Right ventricle myocardium inferior (tissue), 1 donor: Measurements from ENCODE around the gene ZBTB22. TPM values are rescaled to one million over a fixed set of nuclear protein-coding genes. Genes with fewer than 3 reads are reported as not detected.
"Not testable (repeated sequence)": the region's sequence is repeated elsewhere in the genome, so short reads cannot be mapped to it uniquely, and the experiment has no call there.

Source experiments
- ATAC-seq: fragments of 200-7000 bp; cut with Tn5 transposase; one replicate; pipeline ENCODE4 v1.9.1; 2020; ENCODE audit warnings: mild to moderate bottlenecking, moderate library complexity
- DNase-seq: peaks from one replicate; pipeline ENCODE4 v3.0.0; 2021; ENCODE audit errors: missing footprints
- intact Hi-C: fragments of 100-400 bp; cut with DNase I; formaldehyde crosslinking; loops from one replicate; pipeline ENCODE4 v1.11.0; 2022
- long read RNA-seq: library from polyadenylated mRNA; unstranded; transcript quantifications from one replicate; pipeline ENCODE4 v2.0.0, GENCODE V29; 2021
- total RNA-seq: library from RNA; stranded (reverse); fragmentation: NEBNext Ultra II Directional; extraction: Animal tissue kit (Norgen Biotek cat#: 25700); gene quantifications from one replicate; pipeline ENCODE4 v1.2.1, GENCODE V29; 2021
- donor health status: DM: no; HTN: yes; CAD: no; lungs with severe emphysema.

ZBTB22 gene, protein sequence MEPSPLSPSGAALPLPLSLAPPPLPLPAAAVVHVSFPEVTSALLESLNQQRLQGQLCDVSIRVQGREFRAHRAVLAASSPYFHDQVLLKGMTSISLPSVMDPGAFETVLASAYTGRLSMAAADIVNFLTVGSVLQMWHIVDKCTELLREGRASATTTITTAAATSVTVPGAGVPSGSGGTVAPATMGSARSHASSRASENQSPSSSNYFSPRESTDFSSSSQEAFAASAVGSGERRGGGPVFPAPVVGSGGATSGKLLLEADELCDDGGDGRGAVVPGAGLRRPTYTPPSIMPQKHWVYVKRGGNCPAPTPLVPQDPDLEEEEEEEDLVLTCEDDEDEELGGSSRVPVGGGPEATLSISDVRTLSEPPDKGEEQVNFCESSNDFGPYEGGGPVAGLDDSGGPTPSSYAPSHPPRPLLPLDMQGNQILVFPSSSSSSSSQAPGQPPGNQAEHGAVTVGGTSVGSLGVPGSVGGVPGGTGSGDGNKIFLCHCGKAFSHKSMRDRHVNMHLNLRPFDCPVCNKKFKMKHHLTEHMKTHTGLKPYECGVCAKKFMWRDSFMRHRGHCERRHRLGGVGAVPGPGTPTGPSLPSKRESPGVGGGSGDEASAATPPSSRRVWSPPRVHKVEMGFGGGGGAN
- 10.8 TPM for total RNA-seq
- long read RNA-seq, transcript ZBTB22-208 (2 exons, 2,651 nt) = major isoform, 17 of 24 reads
- long read RNA-seq, partial matches to known transcripts = 7 of 24 reads
- long read RNA-seq, other reads (novel, unspliced or antisense) = 0 of 24 reads

DNA sequence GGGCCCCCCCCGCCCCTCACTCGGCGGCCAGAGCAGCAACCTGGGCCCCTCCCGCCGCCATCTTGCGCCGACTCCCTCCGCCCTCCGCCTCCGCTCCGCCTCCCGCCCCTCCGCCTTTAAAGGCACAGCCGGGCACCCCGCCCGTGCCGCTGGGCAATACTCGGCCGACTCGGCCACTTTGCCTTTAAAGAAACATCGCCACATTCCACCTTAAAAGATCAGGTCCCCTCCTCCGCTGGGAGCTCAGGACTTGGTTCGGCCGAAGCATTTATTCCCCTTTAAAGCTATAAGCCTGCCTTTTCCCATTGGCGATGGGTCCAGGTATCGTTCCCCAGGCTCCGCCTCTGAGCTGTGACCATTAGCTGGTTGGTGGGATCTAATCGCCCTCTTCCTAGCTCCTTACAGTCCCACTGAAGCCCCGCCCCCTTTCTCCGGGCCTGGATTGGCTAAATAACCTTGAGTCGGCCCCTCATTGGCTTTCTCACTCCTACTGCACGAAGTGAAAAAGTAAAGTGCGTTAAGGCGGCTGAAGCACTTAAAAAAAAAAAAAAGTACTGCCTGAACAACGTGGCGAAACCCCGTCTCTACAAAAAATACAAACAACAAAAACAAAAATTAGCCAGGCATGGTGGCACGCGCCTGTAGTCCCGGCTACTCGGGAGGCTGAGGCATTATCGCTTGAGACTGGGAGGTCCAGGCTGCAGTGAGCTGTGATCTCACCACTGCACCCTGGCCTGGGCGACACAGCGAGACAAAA, at the start of gene ZBTB22:
Gene ZBTB22 (minus strand): TSS at position 76 of the 757 bp plus-strand sequence. CDS start 828 bp downstream, outside the sequence.
- DNase-seq (peak; percentile 100), ATAC-seq (peak; percentile 82)
- intact Hi-C loops = loop anchor here (1.0 to 2.0 kb wide), 2 partner anchors 45 to 92 kb away; partner anchors contain the start of gene RPS18

DNA sequence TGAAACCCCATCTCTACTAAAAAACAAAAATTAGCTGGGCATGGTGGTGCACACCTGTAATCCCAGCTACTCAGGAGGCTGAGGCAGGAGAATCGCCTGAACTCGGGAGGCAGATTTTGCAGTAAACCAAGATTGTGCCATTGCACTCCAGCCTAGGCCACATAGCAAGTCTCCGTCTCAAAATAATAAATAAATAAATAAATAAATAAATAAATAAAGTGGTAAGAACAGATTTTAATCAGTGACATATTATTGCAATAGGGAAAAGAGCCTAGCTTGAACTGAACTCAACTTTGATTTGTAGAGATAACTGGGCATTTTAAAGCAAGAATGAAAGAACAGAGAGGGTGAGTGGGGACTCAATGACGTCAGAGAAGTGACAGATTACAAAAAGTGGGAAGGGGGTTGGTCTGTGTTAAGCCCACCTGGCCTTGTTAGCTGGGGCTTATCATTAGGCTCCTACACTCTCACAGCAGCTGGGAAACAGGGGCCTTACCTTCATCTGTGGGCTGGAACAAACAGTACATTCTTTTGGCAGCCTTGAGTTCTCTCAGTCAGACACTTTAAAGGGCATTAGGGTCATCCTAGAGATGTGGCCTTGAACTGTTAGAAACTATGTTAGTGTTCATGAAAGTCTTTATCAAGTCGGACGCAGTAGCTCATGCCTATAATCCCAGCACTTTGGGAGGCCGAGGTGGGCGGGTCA, 49.6 kb upstream of the ZBTB22 start:
- DNase-seq (no peak), ATAC-seq (no peak)
- intact Hi-C loops = no loop called here

DNA sequence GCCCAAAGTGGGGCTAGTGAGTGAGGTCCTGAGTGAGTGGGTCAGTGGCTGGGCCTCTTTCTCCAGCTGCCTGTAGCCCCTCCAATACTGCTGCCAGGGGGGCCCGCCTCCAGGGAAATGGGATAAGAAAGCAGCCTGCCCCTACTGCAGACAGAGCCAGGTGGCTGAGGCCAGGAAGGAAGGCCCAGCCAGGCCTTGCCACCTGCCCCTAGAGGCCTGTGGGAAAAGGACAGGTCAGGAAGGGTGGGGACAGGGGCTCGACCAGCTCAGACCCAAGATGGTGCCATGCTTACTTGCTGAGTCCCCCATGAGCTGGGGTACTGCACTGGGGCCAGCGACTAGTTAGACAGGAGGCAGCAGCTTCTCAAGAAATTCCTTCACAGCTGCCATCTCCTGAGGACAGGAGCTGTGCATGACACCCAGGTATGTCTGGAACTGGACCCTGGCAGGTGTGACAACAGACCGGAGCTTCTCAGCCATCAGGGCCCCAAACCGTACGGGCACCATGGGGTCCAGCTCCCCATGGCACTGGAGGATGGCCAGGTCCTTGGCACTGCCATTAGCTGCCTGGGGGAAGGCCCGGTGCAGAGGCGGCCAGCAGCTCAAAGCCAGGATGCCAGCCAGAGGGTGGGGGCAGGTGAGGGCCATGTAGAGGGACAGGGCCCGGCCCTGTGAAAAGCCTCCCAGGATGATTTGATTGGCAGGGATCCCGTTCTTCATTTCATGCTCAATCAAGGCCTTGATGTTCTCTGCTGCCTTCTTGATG, 47.8 kb upstream of the ZBTB22 start:
- intact Hi-C loops, DNase-seq, ATAC-seq: not testable (repeated sequence)

DNA sequence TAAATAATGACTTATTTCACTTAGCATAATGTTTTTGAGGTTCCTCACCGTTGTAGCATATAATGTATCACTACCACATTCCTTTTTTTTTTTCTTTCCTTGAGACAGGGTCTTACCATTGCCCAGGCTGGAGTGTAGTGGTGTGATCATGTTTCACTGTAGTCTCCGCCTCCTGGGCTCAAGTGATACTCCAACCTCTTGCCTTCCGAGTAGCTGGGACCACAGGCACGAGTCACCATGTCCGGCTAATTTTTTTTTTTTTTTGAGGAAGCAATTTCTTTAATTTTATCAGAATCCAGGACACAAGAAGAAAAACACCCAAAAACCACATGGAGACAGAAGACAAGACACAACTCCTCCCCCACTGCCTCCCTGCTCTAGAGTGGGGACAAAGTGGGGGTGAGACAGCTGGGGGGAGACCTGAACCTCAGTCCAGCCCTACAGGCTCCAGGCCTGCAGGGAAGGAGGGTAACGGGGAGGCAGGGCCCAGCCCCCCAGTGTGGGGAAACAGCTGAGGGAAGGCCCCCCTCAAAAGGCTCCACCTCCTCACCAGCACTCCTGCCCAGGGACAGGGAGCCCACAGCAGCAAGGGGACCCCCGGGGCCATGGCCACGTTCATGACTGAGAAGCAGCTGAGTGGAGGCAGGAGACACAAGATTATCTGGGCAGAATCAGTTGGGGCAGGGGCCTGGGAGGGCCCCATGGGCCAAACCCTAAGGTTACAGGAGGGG, 47.1 kb upstream of the ZBTB22 start:
- ATAC-seq, intact Hi-C loops: not testable (repeated sequence)

DNA sequence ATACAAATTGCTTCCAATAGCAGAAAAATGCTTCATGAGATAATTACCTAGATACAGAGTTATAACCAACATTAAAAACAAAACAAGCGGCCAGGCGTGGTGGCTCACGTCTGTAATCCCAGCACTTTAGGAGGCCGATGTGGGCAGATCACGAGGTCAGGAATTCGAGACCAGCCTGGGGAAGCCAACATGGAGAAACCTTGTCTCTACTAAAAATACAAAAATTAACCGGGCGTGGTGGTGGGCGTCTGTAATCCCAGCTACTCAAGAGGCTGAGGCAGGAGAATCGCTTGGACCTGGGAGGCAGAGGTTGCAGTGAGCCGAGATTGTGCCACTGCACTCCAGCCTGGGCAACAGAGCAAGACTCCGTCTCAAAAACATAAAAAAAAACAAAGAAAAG, 45.9 kb upstream of the ZBTB22 start:
- intact Hi-C loops, ATAC-seq, DNase-seq: not testable (repeated sequence)

More for the DNA sequence above, 47.1 kb upstream of the ZBTB22 start:
- not testable (repeated sequence) for DNase-seq

DNA sequence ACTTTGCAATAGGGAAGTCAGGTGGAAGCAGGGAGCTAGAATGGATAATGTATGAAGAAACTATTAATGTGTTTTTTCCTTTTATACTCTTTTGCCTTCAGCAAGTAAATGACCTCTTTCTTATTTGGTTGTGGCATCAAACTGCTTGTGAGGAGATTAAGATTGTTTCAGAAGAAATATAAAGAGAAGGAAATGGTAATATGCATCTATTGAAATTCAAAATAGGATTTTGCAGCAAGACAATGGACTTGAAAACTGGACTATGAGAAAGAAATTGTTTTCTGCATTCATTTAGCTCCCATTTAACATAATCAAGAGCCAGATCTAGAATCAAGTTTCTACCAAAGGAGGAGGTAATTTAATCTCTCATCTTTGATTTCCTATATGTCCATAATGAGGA, 41.8 kb upstream of the ZBTB22 start:
- no peak for ATAC-seq
- no peak for DNase-seq
- intact Hi-C loops = no loop called here

DNA sequence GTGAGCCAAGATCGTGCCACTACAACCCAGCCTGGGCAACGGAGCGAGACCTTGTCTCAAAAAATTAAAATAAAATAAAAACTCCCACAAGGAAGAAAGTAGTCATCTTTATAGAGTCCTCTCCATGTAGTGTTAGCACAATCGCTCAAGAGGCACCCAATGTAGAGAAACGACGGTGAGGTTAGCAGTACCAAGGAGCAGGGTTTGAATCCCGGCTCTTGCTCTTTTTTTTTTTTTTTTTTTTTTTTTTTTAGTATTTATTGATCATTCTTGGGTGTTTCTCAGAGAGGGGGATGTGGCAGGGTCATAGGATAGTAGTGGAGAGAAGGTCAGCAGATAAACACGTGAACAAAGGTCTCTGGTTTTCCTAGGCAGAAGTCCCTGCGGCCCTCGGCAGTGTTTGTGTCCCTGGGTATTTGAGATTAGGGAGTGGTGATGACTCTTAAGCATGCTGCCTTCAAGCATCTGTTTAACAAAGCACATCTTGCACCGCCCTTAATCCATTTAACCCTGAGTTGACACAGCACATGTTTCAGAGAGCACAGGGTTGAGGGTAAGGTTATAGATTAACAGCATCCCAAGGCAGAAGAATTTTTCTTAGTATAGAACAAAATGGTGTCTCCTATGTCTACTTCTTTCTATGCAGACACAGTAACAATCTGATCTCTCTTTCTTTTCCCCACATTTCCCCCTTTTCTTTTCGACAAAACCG, 39.8 kb upstream of the ZBTB22 start:
- DNase-seq, intact Hi-C loops: not testable (repeated sequence)

DNA sequence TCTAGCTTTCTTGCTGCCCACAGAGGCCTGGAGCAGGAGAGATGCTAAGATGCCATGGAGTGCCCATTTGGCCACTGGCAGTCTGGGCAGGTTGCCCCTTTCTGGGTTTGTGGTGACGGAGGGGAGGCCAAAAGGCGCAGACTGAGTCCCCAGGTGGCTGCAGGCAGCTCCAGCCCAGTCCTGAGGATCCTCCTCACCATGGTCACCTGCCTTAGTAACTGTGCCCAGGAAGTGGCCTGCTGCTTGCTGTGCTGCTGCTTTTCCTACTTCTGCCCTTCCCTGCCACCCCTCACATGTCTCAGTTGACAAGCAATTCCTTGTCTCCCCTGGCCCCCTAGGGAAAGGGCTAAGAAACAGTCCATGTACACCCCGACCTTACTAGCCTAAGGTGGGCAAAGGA, 38.8 kb upstream of the ZBTB22 start:
- ATAC-seq = no peak
- intact Hi-C loops = no loop called here
- DNase-seq = no peak

More for the DNA sequence above, 39.8 kb upstream of the ZBTB22 start:
- not testable (repeated sequence) for ATAC-seq

DNA sequence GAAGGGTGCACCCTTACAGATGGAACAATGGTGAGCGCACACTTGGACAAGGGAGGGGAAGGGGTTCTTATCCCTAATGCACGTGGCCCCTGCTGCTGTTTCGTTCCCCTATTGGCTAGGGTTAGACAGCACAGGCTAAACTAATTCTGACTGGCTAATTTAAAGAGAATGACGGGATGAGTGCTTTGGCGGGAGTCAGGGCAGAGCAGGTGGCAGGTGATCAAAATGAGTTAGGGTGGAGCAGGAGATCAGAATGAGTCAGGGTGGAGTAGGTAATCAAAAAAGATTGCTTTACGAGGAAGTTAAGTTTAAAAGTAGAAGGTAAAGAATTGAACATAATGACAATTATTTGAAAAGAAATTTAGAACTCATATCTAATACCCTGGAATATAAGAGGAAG, 38.3 kb upstream of the ZBTB22 start:
- ATAC-seq, DNase-seq, intact Hi-C loops: not testable (repeated sequence)

DNA sequence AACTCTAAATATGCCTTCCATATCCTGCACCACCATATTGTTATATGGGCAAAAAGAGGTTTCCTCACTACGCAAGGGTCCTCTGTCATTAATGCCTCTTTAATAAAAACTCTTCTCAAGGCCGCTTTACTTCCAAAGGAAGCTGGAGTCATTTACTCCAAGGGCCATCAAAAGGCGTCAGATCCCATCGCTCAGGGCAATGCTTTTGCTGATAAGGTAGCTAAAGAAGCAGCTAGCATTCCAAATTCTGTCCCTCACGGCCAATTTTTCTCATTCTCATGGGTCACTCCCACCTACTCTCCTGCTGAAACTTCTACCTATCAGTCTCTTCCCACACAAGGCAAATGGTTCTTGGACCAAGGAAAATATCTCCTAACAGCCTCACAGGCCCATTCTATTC, 30.3 kb upstream of the ZBTB22 start:
- ATAC-seq (no peak), DNase-seq (no peak)
- intact Hi-C loops = no loop called here

DNA sequence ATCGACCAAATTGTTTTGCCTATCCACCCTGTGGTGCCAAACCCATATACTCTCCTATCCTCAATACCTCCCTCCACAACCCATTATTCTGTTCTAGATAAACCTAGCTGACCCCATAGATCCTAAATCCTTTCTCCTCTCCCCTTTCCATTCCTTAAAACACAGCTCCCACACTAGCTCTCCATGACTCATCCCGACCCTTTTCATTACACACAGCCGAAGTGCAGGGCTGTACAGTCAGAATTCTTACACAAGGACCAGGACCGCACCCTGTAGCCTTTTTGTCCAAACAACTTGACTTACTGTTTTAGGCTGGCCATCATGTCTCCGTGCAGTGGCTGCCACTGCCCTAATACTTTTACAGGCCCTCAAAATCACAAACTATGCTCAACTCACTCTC, 29.4 kb upstream of the ZBTB22 start:
- intact Hi-C loops, ATAC-seq, DNase-seq: not testable (repeated sequence)

DNA sequence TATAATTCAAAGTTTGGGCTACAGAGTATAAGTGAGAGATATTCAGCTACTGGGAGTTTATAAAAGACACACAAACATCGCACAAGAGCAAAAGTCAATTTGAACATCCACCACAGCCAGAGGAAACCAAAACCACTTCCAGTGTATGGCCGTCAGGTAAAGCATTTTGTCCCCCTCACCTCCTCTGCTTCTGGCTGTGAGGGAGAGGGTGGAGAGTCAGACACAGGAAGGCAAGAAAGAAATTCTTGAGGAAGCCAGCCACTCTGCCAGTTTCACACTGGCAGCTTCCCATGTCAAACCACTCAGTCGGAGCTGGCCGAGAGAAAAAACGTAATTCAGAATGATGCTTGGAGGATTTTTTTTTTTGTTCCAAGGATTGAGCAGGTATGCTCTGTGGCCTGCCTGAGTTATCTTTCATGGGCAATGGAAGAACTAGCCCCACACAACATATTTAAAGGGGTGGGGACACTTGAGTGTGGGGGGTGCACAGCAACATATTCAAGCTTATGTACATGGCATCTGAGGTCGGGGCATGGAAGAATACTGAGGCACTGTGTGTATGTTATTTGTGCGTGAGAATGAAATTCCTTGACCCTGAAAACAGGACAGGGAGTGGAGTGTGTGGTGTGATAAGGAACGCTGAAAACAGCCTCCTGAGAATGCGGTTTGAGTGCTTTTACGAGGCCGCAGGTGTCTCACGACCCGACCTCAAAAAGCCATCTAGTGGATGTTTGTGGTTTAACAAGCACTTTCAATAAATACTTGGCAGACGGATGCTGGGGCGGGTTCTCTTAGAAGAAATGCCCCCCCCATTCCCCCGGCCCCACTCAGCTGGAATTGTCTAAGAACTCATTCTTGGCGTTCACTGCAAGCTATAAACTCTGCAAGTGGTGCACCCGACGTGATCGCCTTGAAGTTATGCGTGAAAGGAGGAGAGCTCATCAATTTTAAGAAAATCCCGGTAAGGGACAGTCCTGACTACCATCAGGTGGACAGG, 27.5 kb upstream of the ZBTB22 start:
- intact Hi-C loops = no loop called here
- DNase-seq (no peak), ATAC-seq (peak; percentile 23)

DNA sequence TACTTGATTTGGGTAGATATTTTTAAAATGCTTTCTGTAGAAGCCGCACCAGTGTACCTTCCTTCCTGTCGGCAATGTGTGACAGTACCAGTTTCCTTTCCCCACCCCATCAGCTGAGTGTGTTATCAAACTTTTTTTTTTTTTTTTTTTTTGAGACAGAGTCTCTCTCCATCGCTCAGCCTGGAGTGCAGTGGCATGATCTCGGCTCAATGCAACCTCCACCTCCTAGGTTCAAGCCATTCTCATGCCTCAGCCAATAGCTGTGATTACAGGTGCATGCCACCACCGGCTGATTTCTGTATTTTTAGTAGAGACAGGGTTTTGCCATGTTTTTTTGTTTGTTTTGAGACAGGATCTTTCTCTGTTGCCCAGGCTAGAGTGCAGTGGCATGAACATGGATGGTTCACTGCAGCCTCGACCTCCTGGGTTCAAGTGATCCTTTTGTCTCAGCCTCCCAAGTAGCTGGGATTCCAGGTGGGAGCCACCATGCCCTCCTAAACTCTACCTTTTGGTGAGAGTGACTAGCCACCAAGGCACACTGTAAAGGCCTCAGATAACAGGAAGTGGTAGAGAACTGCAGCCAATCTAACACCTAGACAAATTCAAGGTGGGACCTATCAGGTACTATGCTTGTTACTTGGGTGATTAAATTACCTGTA, 26.5 kb upstream of the ZBTB22 start:
- intact Hi-C loops = no loop called here
- ATAC-seq = no peak
- DNase-seq = no peak

DNA sequence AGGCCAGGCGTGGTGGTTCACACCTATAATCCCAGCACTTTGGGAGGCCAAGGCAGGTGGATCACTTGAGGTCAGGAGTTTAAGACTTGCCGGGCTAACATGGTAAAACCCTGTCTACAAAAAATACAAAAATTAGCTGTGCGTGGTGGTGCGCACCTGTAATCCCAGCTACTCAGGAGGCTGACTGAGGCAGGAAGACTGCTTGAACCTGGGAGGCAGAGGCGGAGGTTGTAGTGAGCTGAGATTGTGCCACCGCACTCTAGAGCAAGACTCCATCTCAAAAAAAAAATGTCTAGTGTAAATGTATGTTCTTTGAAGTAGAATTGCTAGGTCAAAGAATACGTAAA, 26.0 kb upstream of the ZBTB22 start:
- DNase-seq, intact Hi-C loops, ATAC-seq: not testable (repeated sequence)

DNA sequence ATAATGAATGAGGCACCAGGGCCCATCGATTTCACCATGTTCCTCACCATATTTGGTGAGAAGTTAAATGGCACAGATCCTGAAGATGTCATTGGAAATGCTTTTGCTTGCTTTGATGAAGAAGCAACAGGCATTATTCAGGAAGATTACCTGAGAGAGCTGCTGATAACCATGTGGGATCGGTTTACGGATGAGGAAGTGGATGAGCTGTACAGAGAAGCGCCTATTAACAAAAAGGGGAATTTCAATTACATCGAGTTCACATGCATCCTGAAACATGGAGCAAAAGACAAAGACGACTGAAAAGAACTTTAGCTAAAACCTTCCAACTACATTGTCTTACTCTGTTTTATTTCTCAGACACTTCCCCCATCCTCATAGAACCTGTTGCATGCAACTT, 21.6 kb upstream of the ZBTB22 start:
- ATAC-seq (no peak), DNase-seq (no peak)
- intact Hi-C loops = no loop called here
